H1 (cell line): ENCODE data around the gene LGALS12. TPM values are rescaled to one million over a fixed set of nuclear protein-coding genes. Genes with fewer than 3 reads are reported as not detected.

Experiments
- CEBPB ChIP-seq: IDR thresholded peaks from 2 replicates; pipeline ENCODE4 v1.6.1; 2012; ENCODE audit warnings: low read depth, low read length
- CHD7 ChIP-seq: fragments of 300-600 bp; sonication (generic); IDR thresholded peaks from 2 replicates; pipeline ENCODE4 v1.7.1; 2012; ENCODE audit warnings: low read length, moderate library complexity, mild to moderate bottlenecking, inconsistent platforms; ENCODE audit not compliant: insufficient replicate concordance
- CTBP2 ChIP-seq: IDR thresholded peaks from 2 replicates; pipeline ENCODE4 v1.7.0; 2011; ENCODE audit warnings: borderline replicate concordance, mild to moderate bottlenecking, moderate library complexity, mixed read lengths, low read length; ENCODE audit not compliant: insufficient read depth, insufficient read length
- KDM4A ChIP-seq: IDR thresholded peaks from one replicate; pipeline ENCODE4 v1.7.1; 2012; ENCODE audit warnings: low read depth, mild to moderate bottlenecking, moderate library complexity, low read length, inconsistent platforms; ENCODE audit not compliant: severe bottlenecking
- TCF12 ChIP-seq: IDR thresholded peaks from 2 replicates; pipeline ENCODE4 v1.6.1; 2011; ENCODE audit warnings: low read depth, mild to moderate bottlenecking, low read length
- ZNF274 ChIP-seq: IDR thresholded peaks from 2 replicates; pipeline ENCODE4 v1.7.0; 2012; ENCODE audit warnings: low read length, borderline replicate concordance; ENCODE audit errors: extremely low read depth
- polyA plus RNA-seq, 7 experiments: library from polyadenylated mRNA; depleted of rRNA in 3 of 7; stranded (reverse) in 5 of 7; unstranded in 2 of 7; fragments of >200 nt in 5 of 7; fragments of 200-250 nt in 2 of 7; gene quantifications; 1 replicate in 5 of 7; 2 replicates in 1 of 7; 4 replicates in 1 of 7; pipeline versions ENCODE4 v1.2.1 to v1.2.3, GENCODE V29; 2011 to 2013; ENCODE audit warnings: missing spikeins in 2 of 7, mixed read lengths in 2 of 7
- total RNA-seq: library from RNA; stranded (reverse); fragmentation: NEBNext Ultra II Directional; extraction: Animal tissue kit (Norgen Biotek cat#: 25700); gene quantifications from 2 replicates; pipeline ENCODE4 v1.2.1, GENCODE V29; 2021

LGALS12 gene
- total and polyA plus RNA-seq, 2 of the 8 experiments (the other 6 are each of a cell fraction or from before 2014, with no cell fraction given): 1.6 to 2.9 TPM

- TF ChIP-seq CHD7 (no peak), CTBP2 (no peak), TCF12 (no peak), ZNF274 (no peak), KDM4A (no peak), CEBPB (no peak)
These were observed 37.8 kb downstream of the LGALS12 start (continued) for GRCh38 chr11:63543711-63544110.
